ENCODE results near the gene MISP. TPM values are rescaled to one million over a fixed set of nuclear protein-coding genes. Genes with fewer than 3 reads are reported as not detected.
A peak's percentile ranks its signal among the peaks of the same experiment; 100 is the strongest.

The MISP gene
- total and polyA plus RNA-seq, 2 of the 8 experiments (the other 6 are each of a cell fraction or from before 2014, with no cell fraction given) = 0.43 to 0.45 TPM

DNA sequence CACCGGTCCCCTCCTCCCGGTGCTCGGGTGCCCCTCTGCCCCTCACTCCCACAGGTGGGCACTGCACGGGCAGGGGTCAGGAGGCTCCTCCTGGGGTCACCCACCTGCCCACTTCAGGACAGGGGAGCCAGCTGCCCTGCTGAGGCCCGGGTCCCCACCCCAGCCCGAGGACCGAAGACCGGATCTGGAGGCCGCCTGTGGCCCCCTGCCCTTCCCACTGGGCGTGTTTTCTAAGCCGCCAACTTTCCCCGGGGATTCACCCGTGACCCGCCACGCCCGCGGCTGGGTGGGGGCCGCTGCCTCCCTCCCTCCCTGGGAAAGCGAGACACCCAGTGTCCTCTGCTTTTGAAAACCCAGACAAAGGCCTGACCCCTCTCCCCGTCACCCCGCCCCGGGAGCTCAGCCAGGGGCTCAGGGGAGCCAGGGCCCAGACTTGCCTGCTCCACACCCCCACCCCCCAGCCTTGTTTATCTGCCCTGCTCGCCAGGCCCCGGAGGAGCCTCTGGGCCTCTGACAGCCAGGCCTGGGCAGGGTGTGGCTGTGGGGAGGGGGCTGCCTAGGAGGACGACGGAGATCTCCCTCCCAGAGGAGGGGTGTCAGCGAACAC, 40.8 kb upstream of the MISP start:
- Histone ChIP-seq H3K56ac (replicated peaks; ENCODE audit: insufficient read length, low read depth, low read length) (no peak overlapping the region), H4K91ac (replicated peaks; ENCODE audit: insufficient read length, low read length) (no peak overlapping the region), H2AFZ (ENCODE audit: low read length) (no peak overlapping the region), H2BK120ac (replicated peaks; ENCODE audit: low read depth, low read length) (no peak overlapping the region), H3K4ac (replicated peaks; ENCODE audit: insufficient read length, low read depth, low read length) (no peak overlapping the region), H3K4me3 (ENCODE audit: extremely low read depth in 1 of 4, insufficient read depth in 2 of 4, low read depth in 3 of 4, low read length in 4 of 4) (peak overlapping the region; percentile 52 to 77 (median 54); a peak in 6 of 8 replicates), H3K4me1 (replicated peaks in 1 of 4; ENCODE audit: control insufficient read depth in 3 of 4, insufficient read depth in 4 of 4, low read length in 3 of 4) (peaks cover 1 to 10% (median 4%) of the 10 kb centered on the region in 4 experiments), H3K9ac (replicated peaks in 1 of 4; ENCODE audit: extremely low read depth in 1 of 4, low read depth in 3 of 4, low read length in 3 of 4) (no peak overlapping the region), H4K20me1 (replicated peaks in 1 of 2; ENCODE audit: control insufficient read depth in 1 of 2, insufficient read depth in 2 of 2, low read length in 2 of 2) (peaks cover 0 to 3% of the 10 kb centered on the region in 2 experiments), H2BK12ac (ENCODE audit: low read depth, low read length) (no peak overlapping the region), H3K23ac (ENCODE audit: insufficient read length) (no peak overlapping the region), H3K23me2 (ENCODE audit: low read depth, low read length) (peaks cover 2% of the 10 kb centered on the region; the same call in 1 of the 2 replicates), H4K5ac (ENCODE audit: insufficient read length, low read depth, low read length) (no peak overlapping the region), H3K14ac (ENCODE audit: insufficient read length) (no peak overlapping the region), H3K79me2 (ENCODE audit: control insufficient read depth in 1 of 2, insufficient read depth in 2 of 2, low read length in 2 of 2) (no peaks in the 10 kb centered on the region), H2AK5ac (ENCODE audit: low read depth, low read length) (no peak overlapping the region), H3K36me3 (ENCODE audit: control insufficient read depth in 2 of 4, insufficient read depth in 4 of 4, low read length in 3 of 4) (no peaks in the 10 kb centered on the region), H2BK5ac (ENCODE audit: low read depth, low read length) (no peak overlapping the region), H2BK20ac (ENCODE audit: low read length) (no peak overlapping the region), H3K9me3 (ENCODE audit: insufficient read depth in 2 of 2, low read depth in 1 of 2, low read length in 1 of 2) (no peaks in the 10 kb centered on the region), H3K18ac (ENCODE audit: extremely low read depth, low read length) (no peak overlapping the region), H3K79me1 (ENCODE audit: low read depth, low read length) (no peaks in the 10 kb centered on the region), H4K8ac (ENCODE audit: extremely low read depth, insufficient read depth, low read length) (peak overlapping the region; percentile 35; the same call in 1 of the 2 replicates), H2BK15ac (ENCODE audit: low read length) (no peak overlapping the region), H3K27me3 (replicated peaks in 1 of 4; ENCODE audit: control insufficient read depth in 3 of 4, extremely low read depth in 1 of 4, insufficient read depth in 3 of 4, low read length in 3 of 4) (no peaks in the 10 kb centered on the region), H3K4me2 (ENCODE audit: insufficient read depth in 1 of 2, low read depth in 2 of 2, low read length in 2 of 2) (peak overlapping the region; percentile 50 to 70), H3K27ac (ENCODE audit: low read depth, low read length) (no peak overlapping the region)
- ChIA-PET CTCF (ENCODE audit: partially characterized antibody) (interaction anchor here (0.9 to 1.5 kb wide), 4 partner anchors 14 to 46 kb away, joined by 3 to 6 read pairs (median 4); no protein-coding TSS in a partner anchor), POLR2A (ENCODE audit: partially characterized antibody) (no interaction called here)
- 78% methylated on average over 15 of the region's 27 CpGs; no CpG with 5 or more reads in 1 of the 2 experiments for WGBS, 2 experiments (ENCODE audit: extremely low coverage in 1 of 2, insufficient coverage in 1 of 2, insufficient read length in 1 of 2, insufficient replicate concordance in 2 of 2, low coverage in 1 of 2, low lambda C conversion rate in 2 of 2, missing lambda C conversion rate in 1 of 2)
- DNase-seq (ENCODE audit: low read depth in 1 of 2, low spot score in 2 of 2) (peak in 1 of 2 experiments; percentile 52), FAIRE-seq (no peak)
- TF ChIP-seq SIN3A (conservative IDR thresholded peaks at IDR 0.05 in 1 of 2, IDR thresholded peaks at IDR 0.05 in 1 of 2; ENCODE audit: low read depth in 1 of 2, low read length in 2 of 2) = no peak
- TF ChIP-seq CREB1 (IDR thresholded peaks at IDR 0.05) = no peak
- no peak for TF ChIP-seq HDAC2 (IDR thresholded peaks at IDR 0.05; ENCODE audit: borderline replicate concordance in 1 of 2, low read depth in 2 of 2, low read length in 2 of 2)
- TF ChIP-seq NANOG (IDR thresholded peaks at IDR 0.05; ENCODE audit: insufficient read depth, low read depth, low read length, poor library complexity, severe bottlenecking) = no peak
- TF ChIP-seq RNF2 (IDR thresholded peaks at IDR 0.05; ENCODE audit: borderline replicate concordance, low read depth, low read length, missing control alignments, poor library complexity, severe bottlenecking) = no peak
- no peak for TF ChIP-seq JUND (IDR thresholded peaks at IDR 0.05; ENCODE audit: low read length)
- no peak for TF ChIP-seq EP300 (IDR thresholded peaks at IDR 0.05; ENCODE audit: borderline replicate concordance in 1 of 2, low read depth in 2 of 2, low read length in 2 of 2)
- no peak for TF ChIP-seq NRF1 (IDR thresholded peaks at IDR 0.05; ENCODE audit: low read depth, low read length)
- TF ChIP-seq RXRA (IDR thresholded peaks at IDR 0.05; ENCODE audit: insufficient read depth, low read depth, low read length) = no peak
- TF ChIP-seq EGR1 (IDR thresholded peaks at IDR 0.05; ENCODE audit: borderline replicate concordance, low read depth, low read length) = no peak
- TF ChIP-seq ASH2L (IDR thresholded peaks at IDR 0.05; ENCODE audit: low read length) = no peak
